Posterior cingulate gyrus (tissue), 11 donors: Measurements from ENCODE around the gene XYLT1.

Experiments used
- DNase-seq, 10 donors: peaks; one replicate each; pipeline versions ENCODE4 v3.0.0 to v3.0.0-alpha.2; 2020 to 2021; ENCODE audit warnings: mixed read lengths in 3 of 10
- intact Hi-C: fragments of 100-400 bp; cut with DNase I; formaldehyde crosslinking; loops from one replicate; pipeline ENCODE4 v1.15.1; 2023

Gene XYLT1

GRCh38 chr16:17366299-17366961 is 104.3 kb downstream of the XYLT1 start:
- intact Hi-C loops: no loop called here

GRCh38 chr16:17365591-17366298 is 105.0 kb downstream of the XYLT1 start:
- no peak for DNase-seq
- intact Hi-C loops: no loop called here

More at GRCh38 chr16:17366299-17366961, 104.3 kb downstream of the XYLT1 start:
- DNase-seq: no peak

GRCh38 chr16:17365211-17365541 is 105.6 kb downstream of the XYLT1 start:
- DNase-seq: no peak
- intact Hi-C loops: no loop called here

- DNase-seq: no peak
- intact Hi-C loops: no loop called here
Observed at GRCh38 chr16:17364319-17365210, 106.2 kb downstream of the XYLT1 start.

- intact Hi-C loops: no loop called here
- DNase-seq: no peak
Observed at GRCh38 chr16:17362946-17363345, 107.8 kb downstream of the XYLT1 start.

GRCh38 chr16:17362183-17362582 is 108.6 kb downstream of the XYLT1 start:
- DNase-seq: no peak
- intact Hi-C loops: no loop called here

- DNase-seq: no peak
- intact Hi-C loops: no loop called here
Observed at GRCh38 chr16:17360693-17361122, 110.1 kb downstream of the XYLT1 start.

GRCh38 chr16:17359788-17360390 is 110.9 kb downstream of the XYLT1 start:
- DNase-seq: peak in 1 of 10 donors; percentile 36
- intact Hi-C loops: no loop called here

GRCh38 chr16:17358846-17359245 is 111.9 kb downstream of the XYLT1 start:
- intact Hi-C loops: no loop called here

GRCh38 chr16:17358355-17358754 is 112.4 kb downstream of the XYLT1 start:
- no peak for DNase-seq
- intact Hi-C loops: no loop called here

More at GRCh38 chr16:17358846-17359245, 111.9 kb downstream of the XYLT1 start:
- DNase-seq: no peak

GRCh38 chr16:17357307-17358062 is 113.3 kb downstream of the XYLT1 start:
- no peak for DNase-seq
- intact Hi-C loops: no loop called here

GRCh38 chr16:17356243-17356933 is 114.4 kb downstream of the XYLT1 start:
- DNase-seq: no peak
- intact Hi-C loops: no loop called here

GRCh38 chr16:17354685-17355084 is 116.1 kb downstream of the XYLT1 start:
- intact Hi-C loops: no loop called here
- DNase-seq: no peak

GRCh38 chr16:17354141-17354601 is 116.6 kb downstream of the XYLT1 start:
- intact Hi-C loops: no loop called here
- DNase-seq: no peak

- intact Hi-C loops: no loop called here
- no peak for DNase-seq
Observed at GRCh38 chr16:17353561-17353960, 117.2 kb downstream of the XYLT1 start.

- intact Hi-C loops: no loop called here
- peak in 1 of 10 donors; percentile 40 for DNase-seq
Observed at GRCh38 chr16:17351441-17352035, 119.2 kb downstream of the XYLT1 start.

- no peak for DNase-seq
- intact Hi-C loops: no loop called here
Observed at GRCh38 chr16:17350207-17350606, 120.6 kb downstream of the XYLT1 start.

GRCh38 chr16:17348826-17349225 is 121.9 kb downstream of the XYLT1 start:
- intact Hi-C loops: no loop called here
- DNase-seq: peak in 1 of 10 donors; percentile 67
